Heart left ventricle (tissue), 13 donors: ENCODE measurements around the gene NAALADL1.

Source experiments
- CTCF ChIP-seq, 12 donors: fragments of 200-600 bp; sonication (generic) in 4 of 12; IDR thresholded peaks; one replicate each; pipeline versions ENCODE4 v1.5.0 to v1.8.0; 2018 to 2022; ENCODE audit warnings: antibody characterized with exemption in 12 of 12, mild to moderate bottlenecking in 5 of 12
- POLR2A ChIP-seq, 2 donors: fragments of 450-650 bp; IDR thresholded peaks; one replicate each; pipeline ENCODE4 v1.6.1; 2017; ENCODE audit warnings: antibody characterized with exemption in 2 of 2, mild to moderate bottlenecking in 2 of 2, moderate library complexity in 2 of 2
- donor health status: ischemic (EF 13 %, LVEDD 7.1; RV severe dilation, severe dysfunction).
- donor health status: DM: no; HTN: yes; CAD: no.
- donor health status: DM: no; HTN: no; CAD: no.
- donor health status: ischemic (EF 25% LVEDD 6.9; RV normal size, moderate dysfunction).
- donor health status: ischemic (EF 25% LVEDD 5.7; RV mildly dilated, moderate dysfunction).
- donor health status: ischemic (EF 35%, LVEDD 5.7; RV mildly dilated, moderate dysfunction).
- donor health status: nonischemic (EF 11% LVEDD 7.7; RV severe dilation, severe dysfunction).
- donor health status: DM: yes; HTN: yes; CAD: no.
- donor health status: PGD.
- donor health status: ischemic (EF 29% LVEDD 5.4; RV normal size, mild dysfunction).
- donor health status: nonischemic (EF 23%, LVEDD 6.1; RV moderate dilation, normal function).

GRCh38 chr11:65084598-65085375, 26.4 kb upstream of the NAALADL1 start:
- TF ChIP-seq CTCF (IDR thresholded peaks at IDR 0.05) (no peak), POLR2A (IDR thresholded peaks at IDR 0.05) (no peak)
